Activated naive CD8-positive, alpha-beta T cell (primary cell): ENCODE data around the gene TM9SF4.
A peak's percentile ranks its signal among the peaks of the same experiment; 100 is the strongest.
"Not testable (repeated sequence)": the region's sequence is repeated elsewhere in the genome, so short reads cannot be mapped to it uniquely, and the experiment has no call there.

Experiments used
- H3K27ac Mint-ChIP-seq: one replicate; pipeline ENCODE4 v1.8.0; 2021; ENCODE audit warnings: mixed read lengths
- H3K27me3 Mint-ChIP-seq: one replicate; pipeline ENCODE4 v1.8.0; 2021; ENCODE audit warnings: mixed read lengths
- H3K36me3 Mint-ChIP-seq: one replicate; pipeline ENCODE4 v1.8.0; 2021; ENCODE audit warnings: mixed read lengths
- H3K4me1 Mint-ChIP-seq: one replicate; pipeline ENCODE4 v1.8.0; 2021; ENCODE audit warnings: low read depth, mixed read lengths
- H3K4me3 Mint-ChIP-seq: one replicate; pipeline ENCODE4 v1.8.0; 2021; ENCODE audit warnings: mild to moderate bottlenecking, mixed read lengths
- H3K9me3 Mint-ChIP-seq: one replicate; pipeline ENCODE4 v1.8.0; 2021; ENCODE audit warnings: low read depth, mixed read lengths

The TM9SF4 gene

DNA sequence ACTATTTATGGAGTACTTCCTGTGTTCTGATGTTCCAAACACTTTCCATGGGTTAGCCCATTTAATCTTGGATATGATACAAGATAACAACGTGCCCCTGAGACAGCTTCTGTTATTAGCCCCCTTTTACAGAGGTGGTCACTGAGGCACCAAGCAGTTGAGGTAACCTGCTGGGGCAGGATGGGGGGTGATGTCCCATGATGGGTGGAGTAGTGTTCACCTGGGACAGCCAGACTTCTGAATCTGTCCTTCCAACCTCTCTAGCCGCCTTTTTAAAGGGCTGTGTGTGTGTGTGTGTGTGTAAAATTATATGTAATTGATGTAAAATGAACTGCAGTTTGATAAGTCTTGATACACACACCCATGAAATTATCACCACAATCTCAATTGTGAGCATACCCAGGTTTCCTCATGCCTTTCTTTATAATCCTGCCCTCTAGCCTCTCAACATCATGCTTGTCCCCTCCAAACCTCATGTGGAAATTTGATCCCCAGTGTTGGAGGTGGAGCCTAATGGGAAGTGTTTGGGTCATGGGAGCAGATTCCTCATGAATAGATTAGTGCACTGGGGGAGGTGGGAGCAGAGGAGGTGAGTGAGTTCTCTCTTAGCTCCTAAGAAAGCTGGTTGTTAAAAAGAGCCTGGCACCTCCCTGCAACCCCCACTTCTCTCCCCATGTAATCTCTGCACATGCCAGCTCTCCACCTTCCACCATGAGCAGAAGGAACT is 58.8 kb downstream of the TM9SF4 start:
- peaks cover 12% of the 10 kb centered on the region for H3K36me3 Mint-ChIP-seq
- no peak overlapping the region for H3K4me3 Mint-ChIP-seq
- no peaks in the 10 kb centered on the region for H3K4me1 Mint-ChIP-seq
- no peaks in the 10 kb centered on the region for H3K9me3 Mint-ChIP-seq
- H3K27me3 Mint-ChIP-seq = no peaks in the 10 kb centered on the region
- no peak overlapping the region for H3K27ac Mint-ChIP-seq

DNA sequence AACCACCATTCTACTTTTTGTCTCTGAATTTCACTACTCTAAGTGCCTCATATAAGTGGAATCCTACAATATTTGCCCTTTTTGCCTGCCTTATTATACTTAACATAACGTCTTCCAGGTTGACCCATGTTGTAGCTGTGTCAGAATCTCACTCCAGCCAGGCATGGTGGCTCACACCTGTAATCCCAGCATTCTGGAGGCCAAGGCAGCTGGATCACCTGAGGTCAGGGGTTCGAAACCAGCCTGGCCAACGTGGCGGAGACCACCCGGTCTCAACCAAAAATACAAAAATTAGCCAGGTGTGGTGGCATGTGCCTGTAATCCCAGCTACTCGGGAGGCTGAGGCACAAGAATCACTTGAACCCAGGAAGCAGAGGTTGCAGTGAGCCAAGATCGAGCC is 68.2 kb downstream of the TM9SF4 start:
- H3K27ac Mint-ChIP-seq, H3K9me3 Mint-ChIP-seq, H3K36me3 Mint-ChIP-seq, H3K4me1 Mint-ChIP-seq, H3K27me3 Mint-ChIP-seq, H3K4me3 Mint-ChIP-seq: not testable (repeated sequence)

GRCh38 chr20:32179515-32179914 is 70.0 kb downstream of the TM9SF4 start:
- no peaks in the 10 kb centered on the region for H3K27me3 Mint-ChIP-seq
- no peak overlapping the region for H3K27ac Mint-ChIP-seq
- H3K9me3 Mint-ChIP-seq = no peaks in the 10 kb centered on the region
- H3K4me1 Mint-ChIP-seq = no peaks in the 10 kb centered on the region
- no peak overlapping the region for H3K4me3 Mint-ChIP-seq
- H3K36me3 Mint-ChIP-seq = peaks cover 3% of the 10 kb centered on the region

DNA sequence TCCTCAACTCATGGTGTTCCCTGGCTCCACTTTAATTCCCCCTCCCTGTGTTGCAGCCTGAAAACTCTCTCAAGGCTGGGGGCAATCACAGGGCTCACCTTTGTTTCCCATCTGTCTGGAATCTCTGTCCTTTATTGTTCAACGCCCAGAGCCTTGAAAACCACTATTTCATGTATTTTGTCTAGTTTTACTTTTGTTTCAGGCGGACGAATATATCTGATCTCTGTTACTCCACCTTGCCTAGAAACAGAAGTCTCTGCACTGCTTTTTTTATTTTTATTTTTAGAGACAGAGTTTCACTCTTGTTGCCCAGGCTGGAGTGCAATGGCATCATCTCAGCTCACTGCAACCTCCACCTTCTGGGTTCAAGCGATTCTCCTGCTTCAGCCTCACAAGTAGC is 70.4 kb downstream of the TM9SF4 start:
- H3K4me3 Mint-ChIP-seq = no peak overlapping the region
- H3K36me3 Mint-ChIP-seq = peaks cover 3% of the 10 kb centered on the region
- H3K27me3 Mint-ChIP-seq = no peaks in the 10 kb centered on the region
- no peak overlapping the region for H3K27ac Mint-ChIP-seq
- no peaks in the 10 kb centered on the region for H3K4me1 Mint-ChIP-seq
- H3K9me3 Mint-ChIP-seq = no peaks in the 10 kb centered on the region

GRCh38 chr20:32181606-32182005 is 72.1 kb downstream of the TM9SF4 start:
- H3K4me3 Mint-ChIP-seq = no peak overlapping the region
- H3K36me3 Mint-ChIP-seq = peaks cover 3% of the 10 kb centered on the region
- H3K27ac Mint-ChIP-seq = no peak overlapping the region
- no peaks in the 10 kb centered on the region for H3K27me3 Mint-ChIP-seq
- H3K4me1 Mint-ChIP-seq = no peaks in the 10 kb centered on the region
- H3K9me3 Mint-ChIP-seq = no peaks in the 10 kb centered on the region

DNA sequence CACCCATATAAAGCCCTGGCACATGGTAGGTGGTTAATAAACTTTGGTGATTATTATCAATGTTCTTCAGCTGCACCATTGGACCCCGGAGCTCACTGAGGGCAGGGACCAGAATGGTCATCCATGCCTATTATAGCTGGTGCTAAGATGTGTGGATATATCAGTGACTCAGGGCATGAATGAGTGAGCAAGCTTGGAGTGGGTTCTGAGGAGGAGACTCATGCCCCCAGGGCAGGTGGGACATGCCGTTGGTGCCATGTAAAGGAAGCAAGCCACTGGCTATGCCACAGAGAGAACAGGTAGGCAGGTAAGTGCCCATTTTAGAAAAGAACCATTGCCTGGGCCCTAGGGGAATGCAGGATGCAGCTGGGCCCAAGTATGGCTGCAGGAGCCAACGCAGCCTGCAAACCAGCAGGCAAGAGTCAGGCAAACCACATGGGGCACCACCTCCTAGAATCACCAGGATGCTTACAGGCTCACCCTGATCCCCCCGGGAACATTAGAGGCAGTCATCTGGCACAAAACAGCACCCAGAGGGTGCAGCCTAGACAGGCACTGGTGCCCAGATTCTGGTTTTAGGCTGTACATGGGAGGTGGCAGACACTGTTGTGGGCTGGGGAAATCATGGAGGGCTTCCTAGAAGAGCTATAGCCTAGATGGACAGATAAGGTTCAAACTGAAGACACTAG is 74.6 kb downstream of the TM9SF4 start:
- Mint-ChIP-seq H3K27ac (no peak overlapping the region), H3K4me1 (peaks cover 6% of the 10 kb centered on the region), H3K36me3 (no peaks in the 10 kb centered on the region), H3K27me3 (no peaks in the 10 kb centered on the region), H3K4me3 (no peak overlapping the region), H3K9me3 (no peaks in the 10 kb centered on the region)

DNA sequence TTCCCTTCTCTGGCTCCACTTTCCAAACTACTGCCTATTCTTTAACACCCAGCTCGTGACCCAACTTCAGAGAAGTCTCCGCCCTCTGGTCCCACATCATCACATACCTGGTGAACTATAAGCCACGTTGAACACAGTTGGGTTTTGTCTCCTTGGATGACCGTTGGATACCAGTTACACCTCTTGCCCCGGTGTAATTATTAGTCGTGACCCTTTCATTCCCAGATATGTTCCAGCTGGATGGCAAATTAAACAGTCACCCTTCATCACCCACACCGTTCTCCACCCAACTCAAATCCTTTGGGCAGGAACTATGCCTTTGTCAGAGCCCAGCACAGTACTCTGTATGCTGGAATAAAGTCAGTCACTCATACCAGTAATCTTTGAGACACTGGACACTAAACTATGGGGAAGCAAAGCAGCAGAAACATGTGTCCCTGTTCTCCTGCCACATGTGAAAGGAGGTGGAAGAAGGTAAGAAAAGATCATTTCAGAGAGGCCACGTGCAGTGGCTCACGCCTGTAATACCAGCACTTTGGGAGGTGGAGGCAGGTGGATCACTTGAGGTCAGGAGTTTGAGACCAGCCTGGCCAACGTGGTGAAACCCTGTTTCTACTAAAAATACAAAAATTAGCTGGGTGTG is 75.6 kb downstream of the TM9SF4 start:
- no peak overlapping the region for H3K4me3 Mint-ChIP-seq
- H3K4me1 Mint-ChIP-seq = peaks cover 12% of the 10 kb centered on the region
- no peak overlapping the region for H3K27ac Mint-ChIP-seq
- H3K27me3 Mint-ChIP-seq = no peaks in the 10 kb centered on the region
- no peaks in the 10 kb centered on the region for H3K9me3 Mint-ChIP-seq
- no peaks in the 10 kb centered on the region for H3K36me3 Mint-ChIP-seq

DNA sequence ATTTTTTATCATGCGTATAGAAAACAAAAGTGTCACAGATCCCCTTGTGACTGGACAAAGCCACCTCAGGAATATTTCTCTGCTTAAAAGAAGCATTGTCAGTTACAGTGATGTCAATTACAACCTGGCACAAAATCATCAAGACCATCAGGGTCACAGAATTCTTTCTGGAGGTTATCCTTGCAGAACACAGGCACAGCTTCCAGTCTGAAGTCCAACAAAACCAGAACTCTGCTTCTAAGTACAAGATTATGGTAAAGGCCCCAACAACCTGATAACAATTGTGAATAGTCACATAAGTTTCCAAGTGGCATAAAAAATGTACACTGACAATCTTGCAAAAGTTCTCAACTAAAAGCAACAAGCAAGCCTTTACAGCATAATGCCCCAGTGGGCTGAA is 77.0 kb downstream of the TM9SF4 start:
- Mint-ChIP-seq H3K4me3 (no peak overlapping the region), H3K4me1 (peaks cover 18% of the 10 kb centered on the region), H3K36me3 (no peaks in the 10 kb centered on the region), H3K27me3 (no peaks in the 10 kb centered on the region), H3K27ac (no peak overlapping the region), H3K9me3 (no peaks in the 10 kb centered on the region)

DNA sequence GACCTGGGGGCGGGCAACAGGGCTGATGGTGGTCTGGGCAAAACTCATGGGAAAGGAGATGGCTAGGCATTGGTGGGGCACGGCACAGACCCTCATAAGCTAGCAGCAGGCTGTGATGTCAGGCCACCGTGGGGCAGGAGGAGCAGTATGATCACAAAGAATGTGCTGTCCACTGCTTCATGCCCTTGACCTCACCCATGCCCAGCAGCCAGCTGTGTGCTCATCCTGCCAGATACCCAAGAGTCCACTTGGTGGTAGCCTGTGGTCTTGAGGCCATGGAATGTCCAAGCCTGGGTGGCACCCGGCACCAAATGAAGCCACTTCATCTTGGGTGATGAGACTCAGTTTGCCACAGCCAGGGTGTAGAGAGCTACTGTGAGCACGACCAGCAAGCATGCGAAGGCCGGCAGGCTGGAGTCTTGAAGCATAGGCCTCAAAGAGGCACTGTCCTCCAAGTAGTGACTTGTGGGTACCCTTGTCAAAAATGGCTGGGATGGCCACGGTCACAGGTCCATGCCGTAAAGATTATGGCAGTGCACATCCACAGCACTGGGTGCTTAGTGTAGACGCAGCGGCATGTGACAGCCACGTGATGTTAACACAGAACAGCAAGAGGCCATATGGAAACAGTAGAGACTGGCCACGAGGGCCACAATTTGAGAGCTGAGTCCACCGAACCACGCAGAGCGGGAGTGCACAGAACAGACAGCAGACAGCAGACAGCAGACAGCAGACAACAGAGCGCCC is 79.0 kb downstream of the TM9SF4 start:
- Mint-ChIP-seq H3K4me1 (peaks cover 25% of the 10 kb centered on the region), H3K27me3 (no peaks in the 10 kb centered on the region), H3K9me3 (no peaks in the 10 kb centered on the region), H3K4me3 (peak overlapping the region; percentile 77), H3K36me3 (no peaks in the 10 kb centered on the region), H3K27ac (peak overlapping the region; percentile 13)

DNA sequence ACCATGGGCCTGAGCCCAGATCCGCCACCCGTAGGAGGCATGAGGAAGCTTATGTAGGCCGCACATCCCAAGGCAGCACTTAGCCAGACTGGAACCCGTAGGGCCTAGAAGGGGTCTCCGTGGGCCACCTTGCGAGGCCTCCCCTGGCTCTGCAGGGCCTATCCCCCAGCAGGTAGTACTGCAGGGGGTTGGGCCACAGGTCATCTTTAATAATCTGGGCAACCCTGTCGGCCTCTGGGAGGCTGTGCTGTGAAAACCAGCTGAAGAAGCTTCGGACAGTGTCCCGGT is 79.6 kb downstream of the TM9SF4 start:
- H3K9me3 Mint-ChIP-seq = no peaks in the 10 kb centered on the region
- H3K36me3 Mint-ChIP-seq = peaks cover 3% of the 10 kb centered on the region
- no peaks in the 10 kb centered on the region for H3K27me3 Mint-ChIP-seq
- H3K4me3 Mint-ChIP-seq = peak overlapping the region; percentile 81
- H3K4me1 Mint-ChIP-seq = peaks cover 29% of the 10 kb centered on the region
- H3K27ac Mint-ChIP-seq = no peak overlapping the region

DNA sequence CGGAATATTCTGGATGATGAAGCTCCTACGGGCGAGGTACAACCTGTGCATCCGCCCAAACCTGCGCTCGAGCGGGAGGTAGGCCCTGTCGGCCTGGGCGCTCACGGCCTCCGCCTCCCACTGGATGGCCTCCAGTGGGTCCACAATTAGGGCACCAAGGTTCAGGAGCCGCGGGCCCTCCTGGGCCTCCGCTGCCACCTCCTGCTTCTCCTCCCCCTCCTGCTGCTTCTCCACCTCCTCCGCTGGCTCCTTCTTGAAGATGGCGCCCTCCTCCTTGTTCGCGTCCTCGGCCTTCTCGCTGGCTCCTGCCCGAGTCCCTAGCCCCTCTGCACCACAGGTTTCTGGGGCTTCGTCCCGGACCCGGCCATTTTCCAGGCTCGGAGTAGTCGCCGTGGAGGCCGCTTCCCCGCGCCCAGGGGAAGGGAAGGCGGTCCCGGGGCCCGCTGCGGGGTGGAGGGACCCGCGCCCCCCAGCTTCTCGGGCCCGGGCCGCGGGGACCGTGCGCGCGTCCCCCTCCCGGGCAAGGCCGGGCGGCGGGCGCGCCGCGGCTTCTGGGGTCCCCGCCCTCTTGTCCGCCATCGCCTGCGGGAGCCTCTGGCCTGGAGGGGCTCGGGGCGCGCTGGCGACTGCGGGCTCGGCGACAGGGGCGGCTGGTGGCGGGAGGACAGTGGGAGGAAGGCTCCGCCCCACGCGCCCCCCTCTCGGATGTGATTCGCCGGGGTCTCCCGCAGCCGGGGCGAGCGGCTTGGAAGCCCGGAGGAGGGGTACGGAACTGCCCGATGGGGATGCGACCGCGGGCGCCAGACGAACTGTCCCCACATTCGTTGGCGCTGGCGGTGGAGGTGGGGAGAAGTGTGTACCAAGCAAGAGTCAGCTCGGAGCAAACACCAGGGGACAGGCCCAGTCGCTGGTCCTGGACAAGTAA is 80.4 kb downstream of the TM9SF4 start:
- H3K27me3 Mint-ChIP-seq = no peaks in the 10 kb centered on the region
- peak overlapping the region; percentile 81 for H3K4me3 Mint-ChIP-seq
- H3K9me3 Mint-ChIP-seq = no peaks in the 10 kb centered on the region
- H3K27ac Mint-ChIP-seq = peak overlapping the region; percentile 84
- peaks cover 5% of the 10 kb centered on the region for H3K36me3 Mint-ChIP-seq
- peaks cover 32% of the 10 kb centered on the region for H3K4me1 Mint-ChIP-seq

GRCh38 chr20:32190616-32191415 is 81.3 kb downstream of the TM9SF4 start:
- peaks cover 7% of the 10 kb centered on the region for H3K36me3 Mint-ChIP-seq
- H3K27ac Mint-ChIP-seq = peak overlapping the region; percentile 84
- no peaks in the 10 kb centered on the region for H3K9me3 Mint-ChIP-seq
- H3K4me1 Mint-ChIP-seq = peaks cover 36% of the 10 kb centered on the region
- no peaks in the 10 kb centered on the region for H3K27me3 Mint-ChIP-seq
- H3K4me3 Mint-ChIP-seq = peak overlapping the region; percentile 78

GRCh38 chr20:32191422-32191821 is 81.9 kb downstream of the TM9SF4 start:
- peaks cover 36% of the 10 kb centered on the region for H3K4me1 Mint-ChIP-seq
- H3K9me3 Mint-ChIP-seq = no peaks in the 10 kb centered on the region
- H3K27me3 Mint-ChIP-seq = no peaks in the 10 kb centered on the region
- H3K4me3 Mint-ChIP-seq = peak overlapping the region; percentile 78
- peaks cover 7% of the 10 kb centered on the region for H3K36me3 Mint-ChIP-seq
- H3K27ac Mint-ChIP-seq = peak overlapping the region; percentile 52

DNA sequence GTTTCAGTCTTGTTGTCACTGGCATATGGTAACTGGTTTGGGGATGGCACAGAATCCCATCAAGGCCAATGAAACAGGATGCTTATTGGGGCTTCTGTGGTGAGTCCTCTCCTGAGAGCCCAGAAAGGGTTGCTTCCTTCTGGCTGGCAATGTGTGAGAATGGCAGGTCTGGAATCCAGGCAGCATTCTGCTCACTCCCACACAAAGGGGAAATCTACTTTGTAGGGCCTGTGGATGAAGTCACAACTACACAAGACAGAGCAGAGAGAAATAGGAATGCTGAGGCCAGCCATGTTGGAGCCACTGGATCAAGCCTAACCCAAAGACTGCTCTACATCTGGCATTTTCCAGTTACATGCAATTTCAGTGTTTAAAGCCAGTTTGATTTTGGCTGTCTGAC is 82.4 kb downstream of the TM9SF4 start:
- H3K4me1 Mint-ChIP-seq = peaks cover 36% of the 10 kb centered on the region
- H3K4me3 Mint-ChIP-seq = no peak overlapping the region
- peaks cover 7% of the 10 kb centered on the region for H3K36me3 Mint-ChIP-seq
- H3K27ac Mint-ChIP-seq = peak overlapping the region; percentile 52
- no peaks in the 10 kb centered on the region for H3K27me3 Mint-ChIP-seq
- H3K9me3 Mint-ChIP-seq = no peaks in the 10 kb centered on the region
